CD4-positive, alpha-beta T cell treated with Interleukin-10 for 1 hour (primary cell): ENCODE data around the gene SETBP1.
A peak's percentile ranks its signal among the peaks of the same experiment; 100 is the strongest.

Experiments used
- DNase-seq: peaks from one replicate; pipeline ENCODE4 v3.0.0-alpha.2; 2020

SETBP1 gene

GRCh38 chr18:44950685-44951195 is 270.1 kb downstream of the SETBP1 start:
- DNase-seq = no peak

- DNase-seq = no peak
These were observed 271.1 kb downstream of the SETBP1 start for GRCh38 chr18:44951748-44952147.

GRCh38 chr18:44954257-44954656 is 273.6 kb downstream of the SETBP1 start:
- DNase-seq = no peak

- DNase-seq = no peak
These were observed 275.1 kb downstream of the SETBP1 start for GRCh38 chr18:44955825-44956224.

GRCh38 chr18:44957025-44957424 is 276.3 kb downstream of the SETBP1 start:
- DNase-seq = no peak

GRCh38 chr18:44957461-44957860 is 276.8 kb downstream of the SETBP1 start:
- no peak for DNase-seq

GRCh38 chr18:44958040-44958439 is 277.4 kb downstream of the SETBP1 start:
- no peak for DNase-seq

- no peak for DNase-seq
These were observed 277.8 kb downstream of the SETBP1 start for GRCh38 chr18:44958455-44958854.

- DNase-seq = no peak
These were observed 278.3 kb downstream of the SETBP1 start for GRCh38 chr18:44959013-44959412.

- DNase-seq = no peak
These were observed 279.9 kb downstream of the SETBP1 start for GRCh38 chr18:44960580-44960979.

- no peak for DNase-seq
These were observed 280.8 kb downstream of the SETBP1 start for GRCh38 chr18:44961288-44961995.

- DNase-seq = no peak
These were observed 286.9 kb downstream of the SETBP1 start for GRCh38 chr18:44967599-44967998.

- no peak for DNase-seq
These were observed 287.6 kb downstream of the SETBP1 start for GRCh38 chr18:44968336-44968735.

- no peak for DNase-seq
These were observed 288.6 kb downstream of the SETBP1 start for GRCh38 chr18:44969214-44969795.

GRCh38 chr18:44973282-44973681 is 292.6 kb downstream of the SETBP1 start:
- peak; percentile 18 for DNase-seq

GRCh38 chr18:44974174-44974573 is 293.5 kb downstream of the SETBP1 start:
- no peak for DNase-seq

GRCh38 chr18:44977856-44978255 is 297.2 kb downstream of the SETBP1 start:
- DNase-seq = no peak

- DNase-seq = no peak
These were observed 299.1 kb downstream of the SETBP1 start for GRCh38 chr18:44979748-44980147.

GRCh38 chr18:44981121-44981520 is 300.4 kb downstream of the SETBP1 start:
- DNase-seq = no peak

- DNase-seq = no peak
These were observed 306.2 kb downstream of the SETBP1 start for GRCh38 chr18:44986933-44987332.

GRCh38 chr18:44987371-44987770 is 306.7 kb downstream of the SETBP1 start:
- no peak for DNase-seq

- no peak for DNase-seq
These were observed 308.3 kb downstream of the SETBP1 start for GRCh38 chr18:44988821-44989587.

- DNase-seq = no peak
These were observed 315.6 kb downstream of the SETBP1 start for GRCh38 chr18:44996261-44996660.

GRCh38 chr18:44997174-44997573 is 316.5 kb downstream of the SETBP1 start:
- no peak for DNase-seq
